Urinary bladder (tissue), 4 donors: ENCODE data around the gene RASAL3. TPM values are rescaled to one million over a fixed set of nuclear protein-coding genes. Genes with fewer than 3 reads are reported as not detected.

ENCODE experiments used
- DNase-seq: peaks from one replicate; pipeline ENCODE4 v3.0.0-alpha.2; 2015; ENCODE audit errors: extremely low spot score
- H3K27ac ChIP-seq: one replicate; pipeline ENCODE4 v1.5.1; 2013; ENCODE audit warnings: low read depth, mild to moderate bottlenecking, moderate library complexity
- H3K36me3 ChIP-seq: one replicate; pipeline ENCODE4 v1.6.1; 2013; ENCODE audit warnings: mild to moderate bottlenecking, moderate library complexity; ENCODE audit not compliant: insufficient read depth
- H3K4me1 ChIP-seq: one replicate; pipeline ENCODE4 v1.6.1; 2013; ENCODE audit warnings: mild to moderate bottlenecking, moderate library complexity; ENCODE audit not compliant: insufficient read depth
- H3K4me3 ChIP-seq: one replicate; pipeline ENCODE4 v1.5.1; 2013; ENCODE audit warnings: low read depth, low read length
- WGBS: extraction: QIAGEN DNeasy Blood & Tissue Kit; methylation state at CpG from one replicate; pipeline ENCODE4 v1.1.7; 2013; 5-methylcytosine and 5-hydroxymethylcytosine counted together
- polyA plus RNA-seq: library from polyadenylated mRNA; stranded (reverse); fragments of 200-250 nt; gene quantifications from one replicate; pipeline ENCODE4 v1.2.3, GENCODE V29; 2013
- total RNA-seq: library from RNA; depleted of rRNA; stranded (reverse); fragments of >200 nt; gene quantifications from one replicate; pipeline ENCODE4 v1.2.3, GENCODE V29; 2014
- donor health status: healthy with polysubstance abuse.
- donor health status: healthy.

RASAL3 gene
- total RNA-seq = 0.85 TPM
- 1.8 TPM for polyA plus RNA-seq

GRCh38 chr19:15464394-15465385, at the start of gene RASAL3:
Gene RASAL3, minus strand, starts transcription at chr19:15464544. Its CDS starts 186 bp downstream, at chr19:15464358.
- 29% methylated on average over 17 of the region's 17 CpGs for WGBS
- no peak for DNase-seq
- H3K36me3 ChIP-seq = no peaks in the 10 kb centered on the region
- H3K27ac ChIP-seq = no peak within 1 kb of the TSS
- H3K4me1 ChIP-seq = no peaks in the 10 kb centered on the region
- peak within 1 kb of the TSS; percentile 35 for H3K4me3 ChIP-seq

GRCh38 chr19:15511671-15512424, 47.5 kb upstream of the RASAL3 start:
- Histone ChIP-seq H3K36me3 (no peaks in the 10 kb centered on the region), H3K4me1 (no peaks in the 10 kb centered on the region), H3K4me3 (no peak overlapping the region), H3K27ac (no peak overlapping the region)
- 86% methylated on average over 19 of the region's 19 CpGs for WGBS
- DNase-seq = no peak

- Histone ChIP-seq H3K4me3 (peak within 1 kb of the TSS; percentile 25), H3K4me1 (no peaks in the 10 kb centered on the region), H3K27ac (no peak within 1 kb of the TSS), H3K36me3 (no peaks in the 10 kb centered on the region)
- DNase-seq = no peak
- 4% methylated on average over 52 of the region's 52 CpGs for WGBS
These were observed 43.8 kb upstream of the RASAL3 start, which contains the start of gene CYP4F22 for GRCh38 chr19:15508035-15508710. Gene CYP4F22, plus strand, starts transcription at chr19:15508525. Its CDS starts 16,812 bp downstream, at chr19:15525337.

GRCh38 chr19:15507068-15508034, 43.0 kb upstream of the RASAL3 start:
- Histone ChIP-seq H3K36me3 (no peaks in the 10 kb centered on the region), H3K27ac (no peak overlapping the region), H3K4me1 (no peaks in the 10 kb centered on the region), H3K4me3 (no peak overlapping the region)
- 60% methylated on average over 14 of the region's 14 CpGs for WGBS
- no peak for DNase-seq

- H3K4me1 ChIP-seq = no peaks in the 10 kb centered on the region
- no peak for DNase-seq
- H3K27ac ChIP-seq = no peak overlapping the region
- WGBS = 69% methylated on average over 5 of the region's 5 CpGs
- H3K36me3 ChIP-seq = no peaks in the 10 kb centered on the region
- H3K4me3 ChIP-seq = no peak overlapping the region
These were observed 41.8 kb upstream of the RASAL3 start for GRCh38 chr19:15506074-15506571.

GRCh38 chr19:15502264-15502663, 37.9 kb upstream of the RASAL3 start:
- 69% methylated on average over 1 of the region's 1 CpG for WGBS
- Histone ChIP-seq H3K27ac (no peak overlapping the region), H3K36me3 (no peaks in the 10 kb centered on the region), H3K4me3 (no peak overlapping the region), H3K4me1 (no peaks in the 10 kb centered on the region)
- no peak for DNase-seq

GRCh38 chr19:15501596-15501995, 37.3 kb upstream of the RASAL3 start:
- H3K4me3 ChIP-seq = no peak overlapping the region
- 46% methylated on average over 1 of the region's 1 CpG for WGBS
- H3K4me1 ChIP-seq = no peaks in the 10 kb centered on the region
- H3K36me3 ChIP-seq = no peaks in the 10 kb centered on the region
- no peak for DNase-seq
- no peak overlapping the region for H3K27ac ChIP-seq

GRCh38 chr19:15498910-15499309, 34.6 kb upstream of the RASAL3 start:
- Histone ChIP-seq H3K27ac (no peak overlapping the region), H3K4me3 (no peak overlapping the region), H3K4me1 (no peaks in the 10 kb centered on the region), H3K36me3 (no peaks in the 10 kb centered on the region)
- no peak for DNase-seq
- WGBS = 57% methylated on average over 6 of the region's 6 CpGs

- 72% methylated on average over 10 of the region's 10 CpGs for WGBS
- no peak for DNase-seq
These were observed 34.0 kb upstream of the RASAL3 start for GRCh38 chr19:15498156-15498858.

GRCh38 chr19:15495151-15495550, 30.8 kb upstream of the RASAL3 start:
- H3K36me3 ChIP-seq = no peaks in the 10 kb centered on the region
- H3K4me3 ChIP-seq = no peak overlapping the region
- 86% methylated on average over 1 of the region's 1 CpG for WGBS
- H3K27ac ChIP-seq = no peak overlapping the region
- H3K4me1 ChIP-seq = no peaks in the 10 kb centered on the region
- DNase-seq = no peak

More at GRCh38 chr19:15498156-15498858, 34.0 kb upstream of the RASAL3 start:
- no peak overlapping the region for H3K27ac ChIP-seq
- H3K4me3 ChIP-seq = no peak overlapping the region
- no peaks in the 10 kb centered on the region for H3K4me1 ChIP-seq
- H3K36me3 ChIP-seq = no peaks in the 10 kb centered on the region

GRCh38 chr19:15488489-15489226, 24.3 kb upstream of the RASAL3 start:
- Histone ChIP-seq H3K27ac (no peak overlapping the region), H3K4me3 (no peak overlapping the region), H3K4me1 (no peaks in the 10 kb centered on the region), H3K36me3 (no peaks in the 10 kb centered on the region)
- DNase-seq = no peak
- 41% methylated on average over 13 of the region's 13 CpGs for WGBS
